Measurements from ENCODE around the gene MCM8.

The MCM8 gene

GRCh38 chr20:6000871-6001270 is 50.4 kb downstream of the MCM8 start:
- H3K27ac ChIP-seq = no peak overlapping the region
- no peak for TF ChIP-seq ZFX (IDR thresholded peaks at IDR 0.05; ENCODE audit: borderline replicate concordance)
- no peak for TF ChIP-seq CTCF (IDR thresholded peaks at IDR 0.05)

- no peak for TF ChIP-seq ZFX (IDR thresholded peaks at IDR 0.05; ENCODE audit: borderline replicate concordance)
- TF ChIP-seq CTCF (IDR thresholded peaks at IDR 0.05) = no peak
- H3K27ac ChIP-seq = peak overlapping the region; percentile 72
Measured at GRCh38 chr20:6006603-6006949, 56.1 kb downstream of the MCM8 start.

- TF ChIP-seq ZFX (IDR thresholded peaks at IDR 0.05; ENCODE audit: borderline replicate concordance) = no peak
- no peak overlapping the region for H3K27ac ChIP-seq
Measured at GRCh38 chr20:6007094-6007528, 56.7 kb downstream of the MCM8 start.

- TF ChIP-seq CTCF (IDR thresholded peaks at IDR 0.05) (no peak), ZFX (IDR thresholded peaks at IDR 0.05; ENCODE audit: borderline replicate concordance) (no peak)
- H3K27ac ChIP-seq = no peak overlapping the region
Measured at GRCh38 chr20:6007529-6008103, 57.2 kb downstream of the MCM8 start.

- TF ChIP-seq CTCF (IDR thresholded peaks at IDR 0.05) (no peak), ZFX (IDR thresholded peaks at IDR 0.05; ENCODE audit: borderline replicate concordance) (no peak)
- H3K27ac ChIP-seq = no peak overlapping the region
Measured at GRCh38 chr20:6008254-6008653, 57.8 kb downstream of the MCM8 start.

- no peak overlapping the region for H3K27ac ChIP-seq
- TF ChIP-seq CTCF (IDR thresholded peaks at IDR 0.05) = no peak
- TF ChIP-seq ZFX (IDR thresholded peaks at IDR 0.05; ENCODE audit: borderline replicate concordance) = no peak
Measured at GRCh38 chr20:6012179-6012578, 61.7 kb downstream of the MCM8 start.

- no peak overlapping the region for H3K27ac ChIP-seq
- TF ChIP-seq ZFX (IDR thresholded peaks at IDR 0.05; ENCODE audit: borderline replicate concordance) = no peak
- no peak for TF ChIP-seq CTCF (IDR thresholded peaks at IDR 0.05)
Measured at GRCh38 chr20:6014017-6014416, 63.6 kb downstream of the MCM8 start.

- TF ChIP-seq ZFX (IDR thresholded peaks at IDR 0.05; ENCODE audit: borderline replicate concordance) = no peak
- TF ChIP-seq CTCF (IDR thresholded peaks at IDR 0.05) = no peak
Measured at GRCh38 chr20:6014957-6015356, 64.5 kb downstream of the MCM8 start.

More at GRCh38 chr20:6014957-6015356, 64.5 kb downstream of the MCM8 start:
- H3K27ac ChIP-seq = no peak overlapping the region
